ENCODE measurements around the gene ALPP.
"Not testable (repeated sequence)": the region's sequence is repeated elsewhere in the genome, so short reads cannot be mapped to it uniquely, and the experiment has no call there.

Gene ALPP

DNA sequence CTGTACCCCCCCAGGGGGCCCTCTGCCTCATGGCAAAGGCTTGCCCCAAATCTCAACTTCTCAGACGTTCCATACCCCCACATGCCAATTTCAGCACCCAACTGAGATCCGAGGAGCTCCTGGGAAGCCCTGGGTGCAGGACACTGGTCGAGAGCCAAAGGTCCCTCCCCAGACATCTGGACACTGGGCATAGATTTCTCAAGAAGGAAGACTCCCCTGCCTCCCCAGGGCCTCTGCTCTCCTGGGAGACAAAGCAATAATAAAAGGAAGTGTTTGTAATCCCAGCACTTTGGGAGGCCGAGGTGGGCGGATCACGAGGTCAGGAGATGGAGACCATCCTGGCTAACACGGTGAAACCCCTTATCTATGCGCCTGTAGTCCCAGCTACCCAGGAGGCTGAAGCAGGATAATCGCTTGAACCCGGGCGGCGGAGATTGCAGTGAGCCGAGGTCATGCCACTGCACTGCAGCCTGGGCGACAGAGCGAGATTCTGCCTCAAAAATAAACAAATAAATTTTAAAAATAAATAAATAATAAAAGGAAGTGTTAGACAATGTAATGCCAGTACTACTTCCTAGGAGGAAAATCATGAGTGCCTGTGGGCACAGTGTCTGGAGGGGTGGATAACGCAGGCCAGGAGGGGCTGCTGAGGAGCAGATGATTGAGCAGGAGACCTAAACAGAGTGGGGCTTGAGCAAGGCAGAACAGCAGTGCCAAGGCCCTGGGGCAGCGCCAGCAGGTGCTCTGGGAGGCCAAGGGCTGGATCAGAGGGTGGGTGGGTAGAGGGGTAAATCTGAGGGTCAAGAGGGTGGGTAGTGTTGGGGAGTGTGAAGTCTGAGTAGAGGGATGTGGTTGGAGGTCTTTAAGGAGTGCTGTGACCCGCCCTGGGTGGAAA lies 4.0 kb downstream of the ALPP start:
- no peak for DNase-seq

DNA sequence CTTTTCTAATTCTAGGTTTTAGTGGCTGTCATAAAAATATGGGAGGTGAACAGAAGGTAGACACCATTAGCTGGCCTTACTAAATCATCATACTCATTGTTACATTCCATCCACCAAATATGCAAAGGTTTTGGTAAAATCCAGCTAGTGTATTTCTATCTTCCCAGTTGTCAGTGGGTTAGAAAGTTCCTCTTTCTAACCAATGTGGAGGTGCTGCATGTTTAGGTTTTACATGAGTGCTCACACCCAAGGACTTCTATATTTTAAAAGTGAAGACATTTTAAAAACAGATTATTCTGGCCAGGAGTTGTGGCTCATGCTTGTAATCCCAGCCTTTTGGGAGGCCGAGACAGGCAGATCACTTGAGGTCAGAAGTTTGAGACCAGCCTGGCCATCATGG lies 5.9 kb downstream of the ALPP start:
- no peak for DNase-seq

DNA sequence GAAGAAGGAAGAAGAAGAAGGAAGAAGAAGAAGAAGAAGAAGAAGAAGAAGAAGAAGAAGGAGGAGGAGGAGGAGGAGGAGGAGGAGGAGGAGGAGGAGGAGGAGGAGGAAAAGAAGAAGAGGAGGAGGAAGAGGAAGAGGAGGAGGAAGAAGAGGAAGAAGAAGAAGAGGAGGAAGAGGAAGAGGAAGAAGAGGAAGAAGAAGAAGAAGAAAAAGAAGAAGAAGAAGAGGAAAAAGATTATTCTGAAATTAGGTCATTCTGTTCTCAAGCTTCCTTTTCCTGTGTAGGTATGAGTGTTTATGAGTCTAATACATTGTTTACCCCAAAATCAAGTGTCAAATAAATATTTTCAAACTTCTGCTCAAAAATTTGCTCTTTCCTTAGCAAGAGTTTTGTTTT lies 6.5 kb downstream of the ALPP start:
- not testable (repeated sequence) for DNase-seq

DNA sequence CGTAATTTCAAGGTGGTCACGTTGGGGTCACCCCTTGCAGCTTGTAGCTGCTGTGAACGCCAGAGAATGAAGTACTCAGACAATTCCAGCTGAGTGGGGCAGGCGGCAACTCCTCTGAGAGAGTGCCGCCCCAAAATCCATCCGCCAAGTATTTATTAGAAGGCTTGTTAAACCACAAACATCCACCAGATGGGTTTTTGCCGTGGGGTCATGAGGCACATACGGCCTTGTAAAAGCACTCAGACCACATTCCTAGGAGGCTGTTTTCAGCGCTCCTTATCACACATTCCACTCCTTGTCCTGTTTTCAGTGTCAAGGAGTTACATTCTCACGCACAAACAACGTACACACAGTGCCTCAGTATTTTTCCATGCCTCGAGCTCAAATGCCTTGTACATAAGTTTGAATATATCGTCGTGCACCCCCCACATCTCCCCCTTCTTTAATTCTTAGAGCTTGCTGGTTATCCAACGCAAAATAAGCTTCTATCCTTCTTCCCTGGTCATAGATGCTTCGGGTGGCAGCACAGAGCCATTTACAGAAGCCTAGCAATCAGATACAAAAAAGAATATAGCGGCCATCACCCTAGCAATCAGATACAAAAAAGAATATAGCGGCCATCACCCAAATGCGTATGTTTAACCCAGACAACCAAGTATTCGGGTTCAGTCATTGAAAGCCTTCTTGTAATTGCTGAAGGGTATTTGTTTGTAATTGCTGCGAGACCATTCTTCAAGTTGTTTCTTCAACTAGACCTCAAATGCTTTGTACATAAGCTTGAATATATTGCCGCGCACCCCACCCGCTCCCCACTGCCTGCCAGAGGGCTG lies 7.3 kb downstream of the ALPP start:
- DNase-seq: no peak

DNA sequence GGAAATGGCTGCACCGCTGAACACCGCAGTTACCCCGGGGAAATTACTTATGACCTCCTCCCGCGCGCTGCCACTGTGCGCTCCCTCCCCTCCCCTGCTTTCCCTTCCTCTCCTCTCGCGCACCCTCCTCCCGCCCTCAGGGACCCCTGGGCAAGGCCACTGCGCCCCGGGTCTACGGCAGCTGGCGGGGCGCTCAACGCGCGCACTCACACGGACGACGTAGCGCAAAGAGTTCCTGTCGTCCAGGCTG lies 7.9 kb downstream of the ALPP start:
- no peak for DNase-seq

DNA sequence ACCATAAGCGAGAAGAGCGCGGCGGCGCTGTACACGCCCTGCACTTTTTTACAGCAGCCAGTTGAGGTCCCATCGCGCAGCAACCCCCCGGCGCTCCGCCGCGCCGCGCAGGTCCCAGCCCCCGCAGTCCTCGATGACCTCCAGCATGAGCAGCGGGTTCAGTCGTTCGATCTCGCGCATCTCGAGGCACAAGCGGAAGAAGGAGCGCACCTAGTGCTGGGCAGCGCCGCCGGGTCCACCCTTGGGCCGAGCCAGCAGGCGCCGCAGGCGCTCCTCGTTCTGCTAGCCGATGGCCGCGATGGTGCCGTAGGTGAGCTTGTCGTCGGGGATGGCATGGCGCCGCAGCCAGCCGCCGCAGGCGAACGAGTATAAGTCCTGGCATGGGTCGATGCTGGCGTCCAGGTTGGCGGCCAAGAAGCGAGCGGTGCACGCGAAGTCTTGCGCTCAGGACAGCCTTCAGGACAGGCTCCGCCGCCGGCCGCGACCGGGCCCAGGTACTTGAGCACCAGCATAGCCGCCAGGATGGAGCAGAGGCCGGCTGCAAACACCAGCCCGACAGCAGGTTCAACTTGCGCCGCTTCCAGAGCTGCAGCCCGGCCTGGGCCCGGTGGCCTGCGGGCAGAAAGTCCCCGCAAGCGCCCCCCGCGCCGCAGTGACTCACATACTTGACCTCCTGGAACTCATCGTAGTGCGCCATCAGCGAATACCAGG lies 8.3 kb downstream of the ALPP start:
- DNase-seq: peak in 1 of 2 experiments; percentile 42

DNA sequence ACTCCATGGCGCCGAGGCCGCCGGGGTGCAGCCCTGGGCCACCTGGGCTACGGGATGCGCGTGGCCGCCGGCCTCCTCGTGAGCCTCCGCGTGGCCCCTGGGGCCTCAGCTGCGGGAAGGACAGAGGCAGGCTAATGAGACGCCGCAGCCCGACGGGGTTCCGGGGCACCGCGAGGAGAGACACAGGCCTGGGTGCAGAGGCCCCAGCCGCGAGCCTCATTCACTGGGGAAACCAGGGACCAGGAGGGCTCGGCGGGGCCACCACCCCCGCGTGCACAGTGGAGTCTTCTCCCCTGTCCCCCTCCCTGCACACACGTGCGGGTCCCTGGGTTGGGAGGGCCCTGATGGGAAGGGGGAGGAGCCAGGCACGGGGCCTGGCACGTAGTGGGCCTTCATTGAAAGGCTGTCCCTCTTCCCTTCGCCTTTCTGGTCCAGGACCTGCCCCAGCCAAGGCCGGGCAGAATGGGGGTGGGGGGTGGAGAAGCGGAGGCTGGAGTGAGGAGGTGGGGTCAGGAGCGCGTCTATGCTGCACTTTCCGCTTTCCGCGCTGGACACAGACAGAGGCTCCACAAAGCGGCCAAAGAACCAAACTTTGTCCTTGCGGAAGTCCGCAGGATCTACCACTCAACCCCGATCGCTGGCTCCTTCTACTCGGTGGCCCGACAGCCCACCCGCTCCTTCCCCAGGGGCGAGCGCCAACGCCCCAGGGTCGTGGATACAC lies 9.1 kb downstream of the ALPP start:
- no peak for DNase-seq

DNA sequence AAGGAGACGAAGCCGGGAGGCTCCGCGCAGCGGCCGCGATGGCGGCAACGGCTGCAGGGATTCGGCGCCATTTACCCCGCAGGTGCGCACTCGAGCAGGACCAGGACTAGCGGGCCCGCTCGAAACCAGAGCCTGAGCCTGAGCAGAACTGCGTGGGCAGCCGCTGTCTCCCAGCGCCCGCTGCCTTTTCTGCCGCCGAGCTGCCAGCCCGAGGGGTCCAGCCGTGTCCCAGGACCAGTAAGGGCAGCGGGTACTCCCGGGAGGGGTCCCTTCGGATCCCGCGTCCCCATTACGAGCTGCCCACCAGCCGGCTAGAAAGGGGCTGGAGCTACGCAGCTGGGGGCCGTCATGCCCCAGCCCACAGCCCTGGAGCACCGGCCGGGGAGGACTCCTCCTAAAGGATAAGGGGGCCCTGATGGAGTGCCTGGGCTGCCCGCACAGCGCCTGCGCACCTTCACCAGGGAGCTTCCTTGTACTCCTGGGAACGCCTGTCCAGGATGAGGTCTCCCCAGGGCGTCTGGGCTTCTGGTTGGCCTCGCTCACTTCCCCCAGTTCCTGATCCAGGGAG lies 9.9 kb downstream of the ALPP start:
- no peak for DNase-seq

DNA sequence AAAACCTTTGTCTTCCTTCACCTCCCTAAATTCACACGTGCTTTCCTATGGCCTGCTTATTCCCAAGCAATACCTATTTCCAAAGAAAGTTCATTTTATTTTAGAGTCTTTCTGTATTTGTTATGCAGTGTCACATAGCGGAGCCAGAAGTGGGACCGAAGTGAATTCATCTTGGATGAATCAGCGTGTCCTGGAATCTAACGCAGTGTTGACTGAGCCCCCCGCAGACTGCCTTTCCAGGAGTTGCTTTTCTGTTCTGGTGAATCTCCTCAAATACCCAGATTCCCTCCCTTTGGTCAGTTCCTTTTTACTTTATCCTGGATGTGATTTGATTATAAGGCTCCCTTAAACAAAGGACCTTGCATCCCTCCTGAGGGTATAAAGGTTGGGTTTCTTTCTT lies 10.8 kb downstream of the ALPP start:
- no peak for DNase-seq

DNA sequence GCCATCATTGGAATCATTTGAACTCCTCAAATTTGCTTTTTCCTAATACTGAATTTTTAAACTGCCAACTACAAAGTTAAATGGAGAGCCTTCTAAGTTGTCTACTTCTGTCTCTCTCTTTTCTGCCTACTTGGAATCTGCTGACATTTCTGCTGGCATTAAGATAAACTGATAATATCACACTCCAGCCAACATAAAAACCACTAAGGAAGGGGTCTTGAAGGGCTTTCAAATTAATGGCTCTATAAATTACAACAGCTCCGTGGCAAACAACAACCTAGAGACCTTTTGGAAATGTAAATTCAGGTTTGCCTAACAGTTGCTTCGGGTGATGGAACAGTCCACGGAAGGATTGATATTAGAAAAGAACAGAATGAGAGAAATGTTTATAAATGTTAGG lies 12.1 kb downstream of the ALPP start:
- no peak for DNase-seq

DNA sequence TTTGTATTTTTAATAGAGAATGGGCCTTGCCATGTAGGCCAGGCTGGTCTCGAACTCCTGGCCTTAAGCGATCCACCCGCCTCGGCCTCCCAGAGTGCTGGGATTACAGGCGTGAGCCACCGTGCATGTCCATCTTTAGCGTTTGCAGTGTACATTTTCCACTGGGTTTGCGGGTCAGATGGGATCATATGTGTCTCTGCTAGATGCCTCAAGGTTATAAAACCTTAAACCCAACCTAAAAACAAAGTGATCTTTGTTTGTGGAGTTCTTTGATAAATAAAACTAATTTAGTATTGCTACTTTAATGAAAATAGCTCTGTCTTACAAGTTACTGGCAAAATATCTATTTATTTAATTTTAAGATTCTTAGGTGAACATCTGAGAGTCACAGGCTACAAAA lies 15.0 kb downstream of the ALPP start:
- no peak for DNase-seq

DNA sequence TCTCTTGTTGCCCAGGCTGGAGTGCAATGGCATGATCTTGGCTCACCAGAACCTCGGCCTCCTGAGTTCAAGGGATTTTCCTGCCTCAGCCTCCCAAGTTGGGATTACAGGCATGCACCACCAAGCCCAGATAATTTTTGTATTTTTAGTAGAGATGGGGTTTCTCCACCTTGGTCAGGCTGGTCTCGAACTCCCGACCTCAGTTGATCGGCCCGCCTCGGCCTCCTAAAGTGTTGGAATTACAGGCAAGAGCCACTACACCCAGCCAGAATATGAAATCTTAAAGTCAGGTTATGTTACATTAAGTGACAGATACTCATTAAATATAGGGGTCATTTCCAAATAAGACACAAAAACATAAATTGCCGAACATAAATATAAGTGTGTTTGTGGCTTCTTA lies 15.9 kb downstream of the ALPP start:
- DNase-seq: not testable (repeated sequence)

DNA sequence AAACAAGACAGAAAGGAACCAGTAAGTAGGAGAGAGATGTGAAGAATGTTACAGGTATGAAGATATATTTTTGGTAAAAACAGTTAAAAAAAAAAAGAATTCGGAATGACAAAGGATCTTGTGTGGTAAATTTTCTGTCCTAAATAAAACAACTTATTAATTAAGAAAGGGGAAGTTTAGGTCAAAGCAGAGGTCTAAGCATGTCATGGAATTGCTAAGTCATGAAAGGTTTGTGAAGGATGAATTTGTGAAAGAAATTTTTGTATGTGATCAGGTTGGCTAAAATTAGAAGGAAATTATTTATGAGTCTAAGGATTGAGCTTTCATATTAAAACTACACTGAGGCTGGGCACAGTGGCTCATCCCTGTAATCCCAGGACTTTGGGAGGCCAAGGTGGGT lies 17.0 kb downstream of the ALPP start:
- DNase-seq: no peak

DNA sequence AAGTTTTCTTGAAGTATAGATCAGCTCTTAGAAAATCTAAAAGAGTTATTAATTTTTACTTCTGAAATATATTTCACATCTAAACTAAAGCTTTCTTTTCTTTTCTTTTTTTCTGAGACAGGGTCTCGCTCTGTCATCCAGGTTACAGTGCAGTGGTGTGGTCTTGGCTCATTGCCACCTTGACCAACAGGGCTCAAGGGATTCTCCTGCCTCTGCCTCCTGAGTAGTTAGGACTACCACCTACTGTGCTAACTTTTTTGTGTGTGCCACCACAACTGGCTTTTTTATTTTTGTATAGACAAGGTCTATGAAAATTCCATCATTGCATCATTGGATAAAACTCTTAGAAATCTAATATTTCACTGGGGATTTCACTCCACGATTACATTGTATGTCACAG lies 18.1 kb downstream of the ALPP start:
- no peak for DNase-seq

DNA sequence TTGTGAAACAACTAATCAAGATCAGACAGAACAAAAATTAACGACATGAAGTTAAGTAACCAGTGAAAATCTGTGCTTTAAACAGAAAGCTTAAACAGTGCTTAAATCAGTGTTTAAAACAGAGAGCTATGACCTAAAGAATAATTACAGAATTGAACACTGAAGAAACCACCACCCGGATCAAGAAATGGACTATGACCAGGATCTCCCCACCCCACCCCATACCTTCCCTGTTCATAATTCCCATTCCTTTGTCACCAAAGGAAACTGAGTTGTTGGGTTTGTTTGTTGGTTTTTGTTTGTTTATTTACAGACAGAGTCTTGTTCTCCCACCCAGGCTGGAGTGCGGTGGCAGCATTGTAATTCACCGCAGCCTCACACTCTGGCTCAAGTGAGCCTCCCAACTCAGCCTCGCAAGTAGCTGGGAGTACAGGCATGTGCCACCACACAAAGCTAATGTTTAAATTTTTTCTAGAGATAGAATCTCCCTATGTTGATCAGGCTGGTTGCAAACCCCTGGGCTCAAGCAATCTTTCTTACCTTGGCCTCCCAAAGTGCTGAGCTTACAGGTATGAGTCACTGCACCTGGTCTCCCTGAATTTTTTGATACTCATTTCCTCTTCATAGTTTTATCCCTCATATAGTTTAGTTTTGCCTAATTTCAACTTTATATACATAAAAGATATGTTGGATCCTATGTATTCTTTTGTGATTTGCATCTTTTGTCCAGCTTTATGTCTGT lies 19.9 kb downstream of the ALPP start:
- no peak for DNase-seq

DNA sequence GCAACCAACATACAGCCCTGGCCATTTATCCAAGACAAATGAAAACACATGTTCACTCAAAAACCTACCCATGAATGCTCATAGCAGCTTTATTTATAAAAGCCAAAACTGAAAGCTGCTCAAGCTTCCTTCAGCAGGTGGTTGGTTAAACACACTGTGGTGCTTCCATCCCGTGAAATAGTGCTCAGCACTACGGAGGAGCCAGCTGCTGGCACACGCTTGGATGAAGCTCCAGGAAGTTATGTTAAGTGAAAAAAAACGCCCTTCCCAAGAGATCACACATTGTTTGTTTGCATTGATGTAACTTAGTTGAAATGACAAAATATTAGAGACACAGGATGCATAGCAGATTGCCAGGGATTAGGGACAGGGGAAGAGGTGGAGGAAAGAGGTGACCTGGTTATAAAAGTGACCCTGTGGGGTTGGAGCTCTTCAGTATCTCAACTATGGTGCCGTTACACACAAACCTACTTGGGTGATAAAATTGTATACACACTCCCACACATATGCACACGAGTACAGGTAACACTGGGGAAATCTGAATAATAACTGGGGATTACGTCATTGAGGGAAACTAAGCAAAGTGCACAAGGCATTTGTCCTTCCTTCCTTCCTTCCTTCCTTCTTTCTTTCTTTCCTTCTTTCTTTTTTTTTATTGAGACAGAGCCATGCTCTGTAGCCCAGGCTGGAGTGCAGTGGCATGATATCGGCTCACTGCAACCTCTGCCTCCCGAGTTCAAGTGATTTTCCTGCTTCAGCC lies 21.9 kb downstream of the ALPP start:
- DNase-seq: no peak

DNA sequence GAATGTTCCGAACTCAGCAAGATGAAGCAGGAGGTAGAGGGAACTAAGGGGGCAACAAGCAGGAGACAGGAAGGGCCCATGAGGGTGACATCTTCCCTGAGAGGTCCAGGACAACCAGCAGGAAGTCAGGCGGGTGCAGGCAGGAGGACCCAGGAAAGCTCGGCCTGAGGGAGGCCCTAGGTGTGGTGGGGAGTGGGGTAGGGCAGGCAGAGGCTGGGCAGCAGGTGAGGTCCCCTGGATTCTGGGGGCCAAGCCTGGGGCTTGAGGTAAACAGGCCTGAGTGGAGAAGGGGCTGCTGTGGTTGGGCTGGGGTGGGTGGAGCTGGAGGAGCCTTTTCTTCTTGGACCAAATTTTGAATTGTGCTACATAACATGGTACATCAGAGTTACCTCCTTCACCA lies 24.0 kb downstream of the ALPP start:
- no peak for DNase-seq

DNA sequence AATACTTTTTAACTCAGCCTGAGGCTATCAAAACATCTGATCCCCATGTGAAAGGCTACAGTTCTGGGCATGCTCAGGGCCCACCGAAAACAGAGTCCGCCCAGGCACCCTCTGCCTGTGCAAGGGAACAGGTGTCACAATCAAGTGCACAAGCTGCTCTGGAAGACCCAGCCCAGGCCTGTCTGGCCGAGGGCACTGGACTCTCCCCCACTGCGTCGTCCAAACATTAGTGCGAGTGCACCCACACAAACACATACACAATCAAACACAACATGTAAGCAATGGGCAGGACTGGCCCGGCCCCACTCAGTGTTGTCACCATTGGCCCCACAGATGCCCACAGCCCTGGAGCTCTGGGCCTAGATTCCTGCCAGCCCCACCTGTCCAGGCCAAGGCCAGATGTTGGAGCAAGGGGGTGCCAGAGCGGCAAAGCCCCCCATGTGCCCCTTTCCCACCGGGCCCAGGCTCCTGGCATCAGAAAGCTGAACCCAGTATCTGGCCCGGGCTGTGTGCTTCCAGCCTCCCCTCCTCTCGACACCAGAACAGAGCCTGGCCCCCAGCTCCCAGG lies 27.5 kb downstream of the ALPP start:
- DNase-seq: no peak

DNA sequence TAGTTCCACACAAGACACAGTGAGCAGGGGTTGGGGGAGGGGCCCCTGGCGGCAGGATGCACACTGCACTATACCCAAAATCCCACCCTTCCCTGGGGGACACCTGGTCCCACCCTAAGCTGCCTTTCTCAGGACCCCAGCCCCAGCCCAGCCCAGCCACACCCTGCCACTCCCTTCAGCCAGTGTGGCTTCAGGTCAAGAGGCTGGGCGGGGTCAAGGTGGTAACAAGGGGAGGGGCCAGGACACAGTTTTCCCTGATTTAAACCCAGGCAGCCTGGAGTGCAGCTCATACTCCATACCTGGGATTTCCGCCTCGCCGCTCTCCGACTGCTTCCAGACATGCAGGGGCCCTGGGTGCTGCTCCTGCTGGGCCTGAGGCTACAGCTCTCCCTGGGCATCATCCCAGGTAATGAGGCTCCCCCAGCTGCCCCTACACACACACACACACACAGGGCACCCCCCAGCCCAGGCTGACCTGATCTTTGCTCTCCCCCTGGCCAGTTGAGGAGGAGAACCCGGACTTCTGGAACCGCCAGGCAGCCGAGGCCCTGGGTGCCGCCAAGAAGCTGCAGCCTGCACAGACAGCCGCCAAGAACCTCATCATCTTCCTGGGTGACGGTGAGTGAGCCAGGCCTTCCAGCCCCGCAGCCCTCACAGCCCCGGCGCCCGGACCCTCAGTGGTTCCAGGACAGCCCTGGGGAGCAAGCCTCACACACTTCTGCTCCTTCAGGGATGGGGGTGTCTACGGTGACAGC lies 28.2 kb downstream of the ALPP start, which contains the start of gene ALPG:
TSS of gene ALPG (plus strand) at position 289 of the 755 bp plus-strand sequence. CDS start at position 340, 51 bp downstream.
- no peak for DNase-seq

All from NCI-H526 (cell line).